ENCODE results near the gene TMEM59L.
A peak's percentile ranks its signal among the peaks of the same experiment; 100 is the strongest.
"Not testable (repeated sequence)": the region's sequence is repeated elsewhere in the genome, so short reads cannot be mapped to it uniquely, and the experiment has no call there.

TMEM59L gene

DNA sequence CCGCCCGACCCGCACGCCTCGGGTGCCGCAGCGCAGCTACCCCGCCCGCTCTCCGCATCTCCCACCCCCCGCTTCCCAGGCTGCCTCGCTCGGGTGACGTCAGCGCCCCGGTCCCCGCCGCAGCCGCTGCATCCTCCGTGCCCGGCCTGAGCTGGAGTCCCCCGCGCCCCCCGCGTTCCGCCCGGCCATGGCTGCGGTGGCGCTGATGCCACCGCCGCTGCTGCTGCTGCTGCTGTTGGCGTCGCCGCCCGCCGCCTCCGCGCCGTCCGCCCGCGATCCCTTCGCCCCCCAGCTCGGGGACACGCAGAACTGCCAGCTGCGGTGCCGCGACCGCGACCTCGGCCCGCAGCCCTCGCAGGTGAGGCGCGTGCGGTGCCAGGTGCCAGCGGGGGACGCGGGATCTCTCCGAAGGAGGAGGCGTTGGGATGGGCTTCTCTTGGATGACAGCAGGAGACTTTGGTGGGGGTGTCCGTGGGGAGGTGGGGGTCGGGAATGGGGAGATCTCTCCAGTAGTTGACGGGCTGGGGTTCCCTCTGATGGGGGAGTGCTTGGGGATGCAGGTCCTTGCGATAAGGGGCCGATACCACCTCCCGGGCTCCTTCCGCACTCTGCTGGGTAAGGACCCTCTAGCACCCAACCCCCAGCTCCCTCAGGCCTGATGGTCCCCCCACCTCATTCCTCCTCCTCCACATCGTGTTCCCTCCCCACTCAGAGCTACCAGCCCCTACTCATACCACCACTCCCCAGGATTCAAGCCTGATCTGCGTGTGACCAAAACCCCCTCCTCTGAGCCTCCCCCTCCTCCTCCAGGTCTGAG is at the start of gene TMEM59L:
Gene TMEM59L (plus strand): TSS at position 99 of the 817 bp plus-strand sequence. CDS start 89 bp downstream, at position 188.
- no peak for DNase-seq

DNA sequence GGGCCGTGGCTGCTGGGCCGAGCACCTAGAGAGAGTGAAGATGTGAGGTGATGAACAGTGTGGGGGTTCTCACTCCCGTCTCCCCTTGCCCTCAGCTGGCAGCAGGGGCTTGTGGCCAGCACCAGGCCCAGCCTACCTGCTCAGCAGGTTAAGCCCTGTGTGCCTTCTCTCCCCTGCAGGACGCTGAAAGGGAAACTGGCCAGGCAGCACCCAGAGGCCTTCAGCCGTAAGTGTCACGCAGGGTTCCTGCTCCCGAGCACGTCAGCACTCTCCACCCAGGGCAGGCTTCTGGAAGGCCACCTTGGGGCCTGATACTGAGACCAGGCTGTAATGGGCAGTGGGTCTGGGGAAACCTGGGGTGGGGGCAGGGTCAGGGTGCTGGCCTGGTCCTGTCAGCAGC is 45.7 kb upstream of the TMEM59L start:
- DNase-seq, result no peak

DNA sequence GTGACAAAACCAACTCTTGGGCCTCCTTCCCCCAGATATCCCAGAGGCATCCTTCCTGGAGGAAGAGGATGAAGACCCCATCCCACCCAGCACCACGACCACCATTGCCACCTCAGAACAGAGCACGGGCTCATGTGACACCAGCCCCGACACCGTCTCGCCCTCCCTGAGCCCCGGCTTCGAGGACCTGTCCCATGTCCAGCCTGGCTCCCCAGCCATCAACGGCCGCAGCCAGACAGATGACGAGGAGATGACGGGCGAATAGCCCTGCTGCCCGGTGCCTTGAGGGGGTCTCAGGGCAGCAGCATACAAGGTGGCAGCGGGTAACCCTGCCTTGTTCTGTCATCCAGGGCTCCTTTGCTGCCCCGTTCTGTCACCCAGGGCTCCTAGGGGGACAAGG is 44.3 kb upstream of the TMEM59L start:
- DNase-seq, result no peak

DNA sequence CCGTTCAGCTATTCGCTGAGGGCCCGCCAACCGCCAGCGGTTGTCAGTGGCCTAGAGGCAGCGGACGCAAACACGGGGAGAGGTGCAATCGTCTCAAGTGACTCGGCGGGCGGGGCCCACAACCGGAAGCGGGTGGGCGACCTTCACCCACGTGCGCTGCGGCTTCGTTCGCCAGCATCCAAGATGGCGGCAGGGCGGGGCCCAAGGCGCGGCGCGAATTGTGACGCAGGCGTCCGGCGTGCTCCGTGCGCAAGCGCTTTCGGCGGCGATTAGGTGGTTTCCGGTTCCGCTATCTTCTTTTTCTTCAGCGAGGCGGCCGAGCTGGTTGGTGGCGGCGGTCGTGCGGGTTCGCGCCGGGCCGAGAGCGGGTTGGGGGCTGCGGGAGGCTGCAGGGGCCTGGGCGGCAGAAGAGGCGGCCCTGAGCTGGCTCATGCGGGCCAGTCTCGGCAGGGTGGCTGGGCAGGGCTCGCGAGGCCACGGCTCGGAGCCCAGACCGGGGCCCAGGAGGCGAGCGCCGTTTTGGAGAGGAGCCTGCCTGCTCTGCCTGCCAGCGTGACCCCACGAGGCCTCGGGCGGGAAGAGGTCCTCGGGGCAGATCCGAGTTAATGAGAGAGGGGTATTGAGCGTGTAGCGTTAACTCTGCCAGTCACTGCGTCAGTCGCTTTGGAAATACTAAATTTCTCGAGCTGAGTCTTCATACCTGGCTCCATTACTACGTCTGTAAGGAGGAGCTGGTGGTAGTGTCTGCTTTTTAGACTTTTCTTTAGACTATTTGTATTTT is 40.9 kb upstream of the TMEM59L start, which contains the start of gene UBA52:
Gene UBA52 (plus strand): TSS at position 294 of the 781 bp plus-strand sequence. CDS start 1,444 bp downstream, outside the sequence.
- peak; percentile 95 for DNase-seq

DNA sequence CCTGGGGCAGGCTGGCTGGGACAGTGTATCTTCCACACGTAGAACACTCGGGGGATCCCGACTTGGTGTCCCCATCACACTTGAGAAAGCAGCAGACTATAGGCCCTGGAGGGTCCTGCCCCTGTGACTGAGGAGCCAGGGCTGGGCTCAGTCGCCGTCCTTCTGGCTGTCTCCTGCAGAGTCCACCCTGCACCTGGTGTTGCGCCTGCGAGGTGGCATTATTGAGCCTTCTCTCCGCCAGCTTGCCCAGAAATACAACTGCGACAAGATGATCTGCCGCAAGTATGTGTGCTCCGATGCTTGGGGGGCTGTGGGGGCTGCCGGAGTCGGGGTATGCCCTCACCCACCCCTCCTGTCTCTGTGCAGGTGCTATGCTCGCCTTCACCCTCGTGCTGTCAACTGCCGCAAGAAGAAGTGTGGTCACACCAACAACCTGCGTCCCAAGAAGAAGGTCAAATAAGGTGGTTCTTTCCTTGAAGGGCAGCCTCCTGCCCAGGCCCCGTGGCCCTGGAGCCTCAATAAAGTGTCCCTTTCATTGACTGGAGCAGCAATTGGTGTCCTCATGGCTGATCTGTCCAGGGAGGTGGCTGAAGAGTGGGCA is 37.9 kb upstream of the TMEM59L start:
- DNase-seq, result no peak

DNA sequence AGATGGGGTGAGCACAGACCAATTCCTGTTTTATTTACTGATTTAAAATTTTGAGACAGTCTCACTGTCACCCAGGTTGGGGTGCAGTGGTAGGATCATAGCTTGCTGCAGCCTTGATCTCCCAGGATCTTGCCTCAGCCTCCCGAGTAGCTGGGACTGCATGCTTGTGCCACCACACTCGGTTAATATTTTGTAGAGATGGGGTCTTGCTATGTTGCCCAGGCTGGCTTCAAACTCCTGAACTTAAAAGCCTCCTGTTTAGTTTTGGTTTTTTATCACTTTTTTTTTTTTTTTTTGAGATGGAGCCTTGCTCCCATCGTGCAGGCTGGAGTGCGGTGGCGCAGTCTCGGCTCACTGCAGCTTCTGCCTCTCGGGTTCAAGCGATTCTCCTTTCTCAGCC is 36.3 kb upstream of the TMEM59L start:
- no peak for DNase-seq

DNA sequence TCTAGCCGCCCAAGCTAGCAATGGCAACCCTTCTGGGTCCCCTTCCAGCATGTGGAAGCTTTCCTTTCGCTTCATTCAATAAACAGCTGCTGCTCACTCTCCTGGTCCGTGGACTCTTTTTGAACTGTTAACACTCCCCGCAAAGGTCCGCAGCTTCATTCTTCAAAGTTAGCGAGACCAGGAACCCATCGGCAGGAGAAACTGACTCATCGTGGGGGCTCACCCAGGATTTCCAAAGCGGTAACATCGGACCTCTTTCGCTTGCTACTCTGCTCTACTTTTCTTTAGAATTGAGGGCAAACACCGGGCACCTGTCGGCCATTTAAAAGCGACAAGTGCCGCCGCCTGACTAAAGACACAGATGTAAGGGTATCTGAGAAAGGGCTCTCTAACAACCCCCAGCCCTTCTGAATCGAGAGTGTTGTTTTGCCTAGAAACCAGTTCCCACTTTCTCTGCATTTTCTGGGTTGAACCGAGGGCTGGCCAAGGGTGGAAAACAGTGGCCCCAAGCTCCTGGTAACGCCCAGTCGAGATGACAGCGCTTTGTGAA is 35.2 kb upstream of the TMEM59L start:
- DNase-seq, result no peak

DNA sequence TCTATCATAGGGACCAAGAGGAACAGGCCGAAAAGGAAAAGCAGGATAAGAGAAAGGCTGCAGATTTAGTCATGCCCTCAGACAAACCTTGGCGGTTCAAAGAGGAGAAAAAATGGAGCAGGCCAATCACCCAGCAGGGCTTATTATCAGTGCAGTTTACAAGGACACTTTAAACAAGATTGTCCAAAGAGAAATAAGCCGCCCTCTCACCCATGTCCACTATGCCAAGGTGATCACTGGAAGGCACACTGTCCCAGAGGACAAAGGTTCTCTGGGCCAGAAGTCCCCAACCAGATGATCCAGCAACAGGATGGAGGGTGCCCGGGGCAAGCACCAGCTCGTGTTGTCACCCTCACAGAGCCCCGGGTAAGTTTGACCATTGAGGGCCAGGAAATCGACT is 32.4 kb upstream of the TMEM59L start:
- no peak for DNase-seq

DNA sequence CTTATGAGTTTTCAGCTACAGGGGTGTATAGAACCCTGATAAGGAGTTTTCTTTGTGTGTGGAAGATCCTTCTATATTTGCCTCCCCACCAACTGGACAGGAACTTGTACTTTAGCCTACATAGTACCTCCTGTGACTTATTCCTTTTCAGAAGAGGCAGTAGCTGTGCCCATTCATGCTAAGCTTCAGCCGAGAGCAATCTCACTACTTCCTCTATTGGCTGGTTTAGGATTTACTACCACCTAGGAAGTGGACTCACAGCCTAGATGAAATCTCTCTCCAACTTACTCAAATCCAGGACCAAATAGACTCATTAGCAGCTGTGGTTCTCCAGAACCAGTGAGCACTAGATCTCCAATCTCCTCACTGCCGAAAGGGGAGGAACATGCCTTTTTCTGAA is 26.4 kb upstream of the TMEM59L start:
- no peak for DNase-seq

DNA sequence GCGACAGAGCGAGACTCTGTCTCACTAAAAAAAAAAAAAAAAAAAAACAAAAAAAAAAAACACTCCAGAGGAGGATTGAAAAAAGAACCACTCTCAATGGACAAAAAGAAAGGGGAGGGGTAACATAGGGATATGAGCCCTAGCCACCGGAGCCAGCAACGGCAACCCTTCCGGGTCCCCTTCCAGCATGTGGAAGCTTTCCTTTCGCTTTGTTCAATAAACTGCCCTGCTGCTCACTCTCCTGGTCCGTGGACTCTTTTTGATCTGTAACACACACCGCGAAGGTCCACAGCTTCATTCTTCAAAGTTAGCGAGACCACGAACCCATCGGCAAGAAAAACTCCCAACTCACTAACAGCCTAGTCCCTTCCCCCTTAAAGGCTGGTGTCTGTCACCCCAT is 25.1 kb upstream of the TMEM59L start:
- no peak for DNase-seq

DNA sequence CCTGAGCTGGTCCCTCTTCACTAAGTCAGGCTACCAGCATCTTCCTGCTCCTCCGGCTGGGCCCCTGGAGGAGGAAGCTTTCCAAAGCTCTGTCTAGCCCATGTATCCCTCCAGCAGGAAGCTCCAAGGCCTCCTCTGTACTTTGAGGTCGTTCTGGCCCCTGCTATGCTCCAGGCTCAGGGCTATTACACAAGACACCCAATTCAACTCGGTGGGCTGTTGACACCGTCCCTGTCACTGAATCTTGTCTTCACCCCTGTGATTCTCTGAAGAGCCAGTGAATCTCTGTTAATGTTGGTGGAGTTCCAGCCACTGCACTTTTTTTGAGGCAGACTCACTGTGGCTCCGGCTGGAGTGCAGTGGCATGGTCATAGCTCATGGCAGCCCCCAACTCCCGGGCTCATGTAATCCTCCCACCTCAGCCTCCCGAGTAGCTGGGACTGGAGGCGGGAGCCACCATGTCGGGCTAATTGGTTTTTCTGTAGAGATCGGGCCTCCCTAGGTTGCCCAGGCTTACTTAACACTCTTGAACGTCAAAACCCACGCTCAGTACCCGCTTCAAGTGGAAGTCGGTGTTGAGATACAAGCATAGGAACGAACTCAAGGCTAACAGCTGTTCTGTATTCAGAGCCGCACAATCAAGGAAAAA is 24.6 kb upstream of the TMEM59L start:
- no peak for DNase-seq

DNA sequence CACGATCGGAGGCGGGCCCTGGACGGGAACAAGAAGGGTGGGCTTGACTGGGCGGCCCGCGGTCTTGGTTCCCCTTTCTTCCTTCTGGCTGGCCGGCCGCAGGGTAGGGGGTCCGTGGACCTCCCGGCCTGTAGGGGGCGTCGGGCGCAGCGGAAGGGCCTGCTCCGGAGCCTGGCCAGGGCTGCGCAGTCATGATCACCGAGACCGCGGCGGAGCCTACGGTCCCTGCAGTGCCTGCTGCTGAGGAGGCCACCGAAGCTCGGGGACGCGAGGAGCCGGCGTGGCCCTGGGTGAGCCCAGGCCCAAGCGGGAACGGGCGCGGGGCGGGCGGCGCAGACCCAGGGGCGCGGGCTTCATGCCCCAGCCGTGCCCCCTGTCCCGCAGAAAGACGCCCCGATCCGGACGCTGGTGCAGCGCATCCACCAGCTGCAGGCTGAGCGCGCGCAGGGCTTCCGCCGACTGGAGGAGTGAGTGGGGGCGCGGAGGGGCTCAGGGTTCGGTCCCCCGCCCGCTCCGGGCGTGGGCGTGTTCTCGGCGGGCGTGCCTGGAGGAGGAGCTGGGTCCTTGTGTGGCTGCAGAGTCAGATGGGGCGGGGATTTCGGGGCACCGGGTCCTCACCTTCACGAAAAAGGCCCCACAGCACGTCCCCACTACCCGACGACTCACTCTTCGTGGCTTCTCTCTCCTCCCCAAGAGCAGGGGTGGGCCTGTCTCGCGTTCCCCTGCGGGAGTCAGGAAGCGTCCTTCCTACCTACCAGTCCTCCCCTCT is 23.9 kb upstream of the TMEM59L start, which contains the start of gene REX1BD:
Gene REX1BD (plus strand): TSS at position 188 of the 769 bp plus-strand sequence. CDS start 4 bp downstream, at position 192.
- DNase-seq, result peak; percentile 58

DNA sequence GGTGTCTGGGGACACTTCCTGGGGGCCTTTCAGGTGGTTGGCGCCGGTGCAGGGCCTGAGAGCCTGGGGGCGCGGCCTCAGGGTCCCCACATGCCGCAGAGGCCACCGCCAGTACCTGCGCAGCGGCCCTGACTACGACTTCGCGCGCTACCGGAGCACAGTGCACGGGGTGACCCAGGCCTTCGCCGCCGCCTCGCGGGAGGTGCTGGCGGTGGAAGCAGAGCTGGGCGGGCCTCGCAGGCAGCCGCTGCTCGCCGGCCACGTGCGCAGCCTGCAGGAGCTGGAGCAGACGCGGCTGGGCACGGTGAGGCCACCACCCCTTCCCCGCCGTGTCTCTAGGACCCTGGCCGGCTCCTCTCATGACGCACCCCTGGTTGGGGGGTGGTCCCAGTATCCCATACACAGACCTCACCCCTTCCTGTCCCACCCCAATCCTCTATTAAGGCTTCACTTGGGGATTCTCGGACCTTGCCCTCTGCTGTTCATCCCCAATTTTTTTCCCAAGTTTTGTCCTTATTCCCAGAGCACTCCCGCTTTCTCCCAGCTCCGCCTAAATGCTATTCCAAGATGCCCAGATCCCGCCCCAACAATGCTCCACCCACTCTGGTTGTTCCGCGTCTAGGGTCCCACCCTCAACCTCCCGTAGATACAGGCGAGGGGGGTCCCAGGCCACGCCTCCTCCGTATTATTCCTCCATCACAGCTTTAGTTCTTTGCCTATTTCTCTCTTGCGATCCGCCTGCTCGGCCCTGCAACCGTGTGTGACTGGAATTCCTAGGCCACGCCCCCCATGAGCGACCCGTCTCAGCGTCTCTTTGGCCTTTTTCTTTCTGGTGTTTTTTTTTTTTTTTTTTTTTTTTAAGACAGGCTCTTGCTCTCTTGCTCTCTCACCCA is 23.0 kb upstream of the TMEM59L start:
- DNase-seq, result peak; percentile 79

DNA sequence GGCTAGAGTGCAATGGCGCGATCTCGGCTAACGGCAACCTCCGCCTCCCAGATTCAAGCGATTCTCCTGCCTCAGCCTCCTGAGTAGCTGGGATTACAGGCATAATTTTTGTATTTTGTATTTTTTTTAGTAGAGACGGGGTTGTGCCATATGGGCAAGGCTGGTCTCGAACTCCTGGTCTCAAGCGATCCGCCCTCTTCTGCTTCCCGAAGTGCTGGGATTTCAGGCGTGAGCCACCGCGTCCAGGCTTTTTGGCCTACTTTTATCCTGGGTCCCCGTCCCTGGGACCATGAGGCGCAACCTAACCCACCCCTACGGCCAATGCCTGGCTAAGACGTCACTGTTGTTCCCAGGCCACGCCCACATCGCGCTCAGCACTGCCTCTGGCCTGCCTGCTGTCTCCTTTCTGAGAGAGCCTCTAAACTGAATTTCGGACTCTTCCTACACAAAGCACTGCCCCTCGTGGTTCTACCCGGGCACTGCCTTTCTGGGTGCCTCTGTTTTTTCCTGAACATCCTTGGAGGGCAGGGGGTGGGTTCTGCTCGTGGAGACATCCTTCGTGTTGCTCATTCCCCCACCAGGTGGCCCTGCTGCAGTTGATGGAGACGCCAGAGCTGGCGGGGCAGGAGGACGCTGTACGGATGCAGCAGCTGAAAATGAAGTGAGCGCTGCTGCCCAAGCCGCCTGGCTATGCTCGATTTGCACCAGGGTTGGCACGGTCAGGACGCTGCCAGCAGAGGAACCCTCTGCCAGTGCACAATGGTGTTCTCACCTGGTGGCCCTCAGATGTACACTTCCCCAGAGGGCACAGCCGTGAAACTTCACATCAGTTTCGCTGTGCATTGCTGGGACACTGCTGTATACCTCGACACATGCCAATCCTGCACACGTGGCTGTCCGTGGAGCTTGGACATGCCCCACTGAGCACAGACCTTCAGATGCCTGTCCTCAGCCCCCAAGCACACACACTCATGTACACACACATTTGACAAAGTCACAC is 22.1 kb upstream of the TMEM59L start:
- peak; percentile 96 for DNase-seq

DNA sequence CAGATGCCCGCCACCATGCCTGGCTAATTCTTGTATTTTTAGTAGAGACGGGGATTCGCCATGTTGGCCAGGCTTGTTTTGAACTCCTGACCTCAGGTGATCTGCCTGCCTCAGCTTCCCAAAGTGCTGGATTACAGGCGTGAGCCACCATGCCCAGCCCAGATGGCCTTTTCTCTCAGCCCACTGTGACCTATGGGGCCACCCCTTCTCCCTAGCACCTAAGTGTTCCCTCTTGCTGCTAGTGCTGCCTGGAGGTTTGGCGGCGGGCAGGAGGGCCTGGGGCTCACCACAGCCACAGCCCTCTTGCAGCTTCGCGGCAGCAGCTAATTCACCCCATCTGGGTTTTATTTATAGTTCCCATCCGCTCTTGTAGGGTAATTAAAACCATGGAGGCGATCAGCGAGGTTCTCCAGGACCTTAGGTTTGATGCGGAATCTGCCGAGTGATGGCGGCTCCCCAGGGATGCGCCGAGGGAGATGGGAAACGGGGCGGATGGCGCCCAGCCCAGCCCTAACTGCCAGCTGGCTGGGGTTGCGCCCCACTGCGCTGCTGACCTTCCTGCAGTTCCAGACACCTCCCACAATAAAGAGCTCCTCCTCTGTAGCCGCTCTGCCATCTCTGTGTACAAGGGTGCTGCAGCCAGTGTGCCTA is 20.8 kb upstream of the TMEM59L start:
- no peak for DNase-seq

DNA sequence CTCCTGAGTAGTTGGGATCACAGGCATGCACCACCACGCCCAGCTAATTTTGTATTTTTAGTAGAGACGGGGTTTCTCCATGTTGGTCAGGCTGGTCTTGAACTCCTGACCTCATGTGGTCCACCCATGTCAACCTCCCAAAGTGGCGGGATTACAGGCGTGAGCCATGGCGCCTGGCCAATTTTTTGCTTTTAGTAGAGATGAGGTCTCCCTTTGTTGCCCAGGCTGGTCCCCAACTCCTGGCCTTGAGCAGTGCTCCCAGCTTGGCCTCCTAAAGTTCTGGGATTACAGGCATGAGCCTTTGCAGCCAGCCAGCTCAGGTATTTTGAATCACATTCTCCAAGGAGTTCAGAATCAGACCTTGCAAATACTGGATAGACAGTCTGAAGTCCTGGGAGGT is 19.9 kb upstream of the TMEM59L start:
- not testable (repeated sequence) for DNase-seq

DNA sequence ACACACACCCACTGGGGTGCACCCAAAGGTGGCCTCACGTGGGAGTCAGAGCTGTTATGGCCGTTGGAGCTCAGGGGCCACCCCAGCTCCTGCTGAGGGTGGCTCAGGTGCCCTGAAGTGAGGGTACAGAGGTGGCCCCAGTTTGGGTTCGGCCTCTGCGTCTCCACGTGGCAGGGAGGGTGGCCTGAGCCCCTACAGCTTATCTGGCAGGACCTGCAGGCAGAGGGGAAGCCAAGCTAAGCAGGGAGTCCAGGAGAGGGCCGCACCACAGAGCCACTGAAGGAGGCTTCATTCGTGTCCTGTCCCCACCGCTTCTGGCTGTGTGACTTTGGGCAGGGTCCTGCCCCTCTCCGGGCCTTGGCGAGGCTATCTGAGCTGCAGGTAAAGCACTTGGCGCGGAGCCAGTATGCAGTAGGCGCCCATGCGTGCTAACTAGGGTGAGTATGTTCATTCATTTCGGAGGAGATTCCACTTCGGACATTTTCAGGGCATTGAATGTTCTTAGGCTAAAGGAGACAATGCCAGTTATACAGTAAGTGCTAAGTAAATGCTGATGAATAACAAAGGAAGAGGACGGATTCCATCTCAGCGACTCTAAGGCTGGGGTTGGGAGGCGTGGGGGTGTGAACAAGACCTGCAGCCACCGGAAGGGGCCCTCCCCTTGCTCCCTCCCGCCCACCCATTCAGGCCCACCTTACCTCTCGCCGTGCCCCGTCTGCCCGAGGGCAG is 19.1 kb upstream of the TMEM59L start:
- DNase-seq, result no peak

Measured in DMS79 (cell line).